Transverse colon (tissue), 4 donors: ENCODE measurements around the gene CCM2. TPM values are rescaled to one million over a fixed set of nuclear protein-coding genes. Genes with fewer than 3 reads are reported as not detected.

ENCODE experiments used
- DNase-seq: peaks from one replicate; pipeline ENCODE4 v3.0.0-alpha.2; 2019
- H3K27ac ChIP-seq, 4 donors: fragments of 200-600 bp; sonication (generic); 2 replicates each; pipeline ENCODE4 v1.5.1; 2016 to 2018; ENCODE audit warnings: inconsistent platforms in 4 of 4
- H3K27me3 ChIP-seq: fragments of 200-600 bp; sonication (generic); 2 replicates; pipeline ENCODE4 v1.5.1; 2017; ENCODE audit warnings: inconsistent platforms
- H3K36me3 ChIP-seq, 4 donors: fragments of 200-600 bp; sonication (generic); 2 replicates each; pipeline ENCODE4 v1.5.1; 2017 to 2019; ENCODE audit warnings: inconsistent platforms in 4 of 4
- H3K4me1 ChIP-seq, 4 donors: fragments of 200-600 bp; sonication (generic); 2 replicates each; pipeline ENCODE4 v1.5.1; 2017 to 2020; ENCODE audit warnings: inconsistent platforms in 4 of 4
- H3K4me3 ChIP-seq, 4 donors: fragments of 200-600 bp; sonication (generic); 1 replicate in 1 of 4; 2 replicates in 3 of 4; pipeline versions ENCODE4 v1.5.1 to v1.6.1; 2017 to 2019; ENCODE audit warnings: inconsistent platforms in 4 of 4
- H3K9me3 ChIP-seq, 2 donors: fragments of 200-600 bp; sonication (generic); 2 replicates each; pipeline ENCODE4 v1.5.1; 2017 to 2019; ENCODE audit warnings: inconsistent platforms in 2 of 2
- EP300 ChIP-seq: sonication (generic); formaldehyde crosslinking; IDR thresholded peaks from one replicate; pipeline ENCODE4 v1.6.1; 2017; ENCODE audit warnings: antibody characterized with exemption, low read depth
- POLR2A ChIP-seq: fragments of 450-650 bp; IDR thresholded peaks from one replicate; pipeline ENCODE4 v1.6.1; 2016; ENCODE audit warnings: antibody characterized with exemption, mild to moderate bottlenecking, moderate library complexity
- POLR2AphosphoS5 ChIP-seq, 3 donors: sonication (generic); formaldehyde crosslinking; IDR thresholded peaks; one replicate each; pipeline ENCODE4 v1.6.1; 2016; ENCODE audit warnings: antibody characterized with exemption in 3 of 3
- WGBS, 2 donors: methylation state at CpG; one replicate each; pipeline ENCODE4 v1.1.5; 2018; ENCODE audit warnings: low coverage in 1 of 2; 5-methylcytosine and 5-hydroxymethylcytosine counted together
- in situ Hi-C, 4 donors: fragments of 200-750 bp; cut with MboI; loops; one replicate each; pipeline versions ENCODE4 v1.15.0 to v1.15.1; 2017; ENCODE audit warnings: low sequenced_read_pairs in 3 of 4, low pct_ligation_motif_present in 1 of 4, low pct_unique_long_range_greater_than_20kb in 1 of 4
- intact Hi-C: fragments of 100-400 bp; cut with DNase I; formaldehyde crosslinking; loops from one replicate; pipeline ENCODE4 v1.15.1; 2023; ENCODE audit warnings: low total_unique reads
- total RNA-seq, 4 donors: library from RNA; depleted of rRNA; stranded (reverse); fragments of >200 nt; gene quantifications; one replicate each; pipeline ENCODE4 v1.1.0, GENCODE V29; 2016
- TF ChIP-seq, protein P1 (sequence below), 5 experiments: fragments of 200-600 bp in 3 of 5; fragments of 450-650 bp in 2 of 5; sonication (generic) in 3 of 5; IDR thresholded peaks; 1 replicate in 2 of 5; 2 replicates in 3 of 5; pipeline ENCODE4 v1.5.1; 2016 to 2017; ENCODE audit warnings: antibody characterized with exemption in 5 of 5, inconsistent platforms in 3 of 5, mild to moderate bottlenecking in 2 of 5, moderate library complexity in 1 of 5

The CCM2 gene
- total RNA-seq, 4 donors from 2014 or later = 40.4 to 76.4 (median 47.8) TPM

DNA sequence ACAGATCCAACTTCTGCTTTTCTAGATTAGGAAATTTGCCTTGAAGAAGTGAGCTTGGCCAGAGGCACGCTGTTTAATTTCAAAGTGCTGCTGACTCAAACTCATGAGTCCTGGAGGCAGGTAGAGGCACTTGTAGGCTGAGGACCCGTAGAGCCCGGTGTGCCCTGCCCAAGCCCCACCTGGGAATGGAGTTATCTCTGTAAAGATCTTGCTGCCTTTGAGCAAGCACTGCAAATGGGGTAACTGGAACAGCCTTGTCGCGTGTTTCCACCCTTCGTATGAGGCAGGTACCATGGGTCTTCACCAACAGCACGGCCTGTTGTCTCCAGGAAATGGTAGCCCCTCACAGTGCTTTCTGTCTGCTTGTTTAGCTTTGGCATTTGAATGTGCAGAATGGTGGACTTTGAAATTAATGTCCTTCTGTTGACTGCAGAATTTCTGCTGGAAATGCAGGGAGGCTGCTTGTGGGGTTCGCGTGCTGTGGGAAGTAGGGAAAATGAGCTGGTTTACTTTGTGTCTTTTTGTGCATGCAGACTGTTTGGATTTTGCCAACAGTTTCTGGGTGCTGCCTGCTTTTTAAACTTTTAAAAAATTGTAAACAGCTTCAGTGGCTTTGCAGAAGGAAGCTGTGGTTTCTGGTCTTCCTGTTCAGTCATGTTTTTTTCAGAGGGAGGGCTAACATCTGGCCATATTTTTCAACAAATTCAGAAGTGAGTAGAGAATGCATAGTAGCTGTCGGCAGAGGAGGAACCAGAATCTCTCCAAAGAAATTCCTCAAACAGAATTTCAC, 27.2 kb downstream of the CCM2 start:
- Histone ChIP-seq H3K4me3 (peak overlapping the region in 2 of 4 donors; percentile 15 to 41), H3K9me3 (no peaks in the 10 kb centered on the region), H3K36me3 (no peaks in the 10 kb centered on the region), H3K27me3 (no peaks in the 10 kb centered on the region), H3K4me1 (peaks cover 0 to 4% (median 0%) of the 10 kb centered on the region in 4 donors), H3K27ac (peak overlapping the region; percentile 54 to 73 (median 70))
- intact Hi-C loops = no loop called here
- in situ Hi-C loops = no loop called here
- TF ChIP-seq, protein P1, sequence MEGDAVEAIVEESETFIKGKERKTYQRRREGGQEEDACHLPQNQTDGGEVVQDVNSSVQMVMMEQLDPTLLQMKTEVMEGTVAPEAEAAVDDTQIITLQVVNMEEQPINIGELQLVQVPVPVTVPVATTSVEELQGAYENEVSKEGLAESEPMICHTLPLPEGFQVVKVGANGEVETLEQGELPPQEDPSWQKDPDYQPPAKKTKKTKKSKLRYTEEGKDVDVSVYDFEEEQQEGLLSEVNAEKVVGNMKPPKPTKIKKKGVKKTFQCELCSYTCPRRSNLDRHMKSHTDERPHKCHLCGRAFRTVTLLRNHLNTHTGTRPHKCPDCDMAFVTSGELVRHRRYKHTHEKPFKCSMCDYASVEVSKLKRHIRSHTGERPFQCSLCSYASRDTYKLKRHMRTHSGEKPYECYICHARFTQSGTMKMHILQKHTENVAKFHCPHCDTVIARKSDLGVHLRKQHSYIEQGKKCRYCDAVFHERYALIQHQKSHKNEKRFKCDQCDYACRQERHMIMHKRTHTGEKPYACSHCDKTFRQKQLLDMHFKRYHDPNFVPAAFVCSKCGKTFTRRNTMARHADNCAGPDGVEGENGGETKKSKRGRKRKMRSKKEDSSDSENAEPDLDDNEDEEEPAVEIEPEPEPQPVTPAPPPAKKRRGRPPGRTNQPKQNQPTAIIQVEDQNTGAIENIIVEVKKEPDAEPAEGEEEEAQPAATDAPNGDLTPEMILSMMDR (IDR thresholded peaks at IDR 0.05) = no peak
- TF ChIP-seq POLR2A (no peak), EP300 (no peak), POLR2AphosphoS5 (IDR thresholded peaks at IDR 0.05) (no peak)
- DNase-seq = no peak
- WGBS, 2 donors = 57 to 63% methylated on average over 5 to 10 of the region's 10 CpGs

DNA sequence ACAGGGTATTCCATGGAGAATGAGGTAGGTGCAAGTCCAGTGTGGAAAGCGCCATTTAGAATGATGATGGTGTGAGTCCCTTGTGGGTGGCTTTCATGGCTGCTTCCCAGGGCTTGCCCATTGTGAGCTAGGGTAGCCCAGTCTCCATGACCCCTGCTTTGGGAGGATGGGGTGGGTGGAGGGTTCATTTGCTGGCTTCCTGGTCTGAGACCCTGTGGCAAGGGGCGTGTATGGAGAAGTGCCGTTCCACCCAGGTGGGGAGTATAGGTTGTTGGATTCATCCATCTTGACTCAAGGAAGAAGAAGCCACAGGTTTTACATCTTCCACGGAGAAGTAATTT, 27.7 kb downstream of the CCM2 start:
- Histone ChIP-seq H3K9me3 (no peaks in the 10 kb centered on the region), H3K27ac (peak overlapping the region; percentile 51 to 73 (median 70)), H3K4me1 (peaks cover 0 to 10% (median 0%) of the 10 kb centered on the region in 4 donors), H3K4me3 (peak overlapping the region in 3 of 4 donors; percentile 9 to 41 (median 15)), H3K36me3 (no peaks in the 10 kb centered on the region), H3K27me3 (no peaks in the 10 kb centered on the region)
- intact Hi-C loops (no loop called here), in situ Hi-C loops (no loop called here)
- TF ChIP-seq, protein P1 (IDR thresholded peaks at IDR 0.05) = no peak
- no peak for TF ChIP-seq POLR2AphosphoS5 (IDR thresholded peaks at IDR 0.05)
- no peak for TF ChIP-seq POLR2A
- no peak for TF ChIP-seq EP300
- DNase-seq = no peak
- WGBS, 2 donors = 64 to 67% methylated on average over 1 to 4 of the region's 4 CpGs

DNA sequence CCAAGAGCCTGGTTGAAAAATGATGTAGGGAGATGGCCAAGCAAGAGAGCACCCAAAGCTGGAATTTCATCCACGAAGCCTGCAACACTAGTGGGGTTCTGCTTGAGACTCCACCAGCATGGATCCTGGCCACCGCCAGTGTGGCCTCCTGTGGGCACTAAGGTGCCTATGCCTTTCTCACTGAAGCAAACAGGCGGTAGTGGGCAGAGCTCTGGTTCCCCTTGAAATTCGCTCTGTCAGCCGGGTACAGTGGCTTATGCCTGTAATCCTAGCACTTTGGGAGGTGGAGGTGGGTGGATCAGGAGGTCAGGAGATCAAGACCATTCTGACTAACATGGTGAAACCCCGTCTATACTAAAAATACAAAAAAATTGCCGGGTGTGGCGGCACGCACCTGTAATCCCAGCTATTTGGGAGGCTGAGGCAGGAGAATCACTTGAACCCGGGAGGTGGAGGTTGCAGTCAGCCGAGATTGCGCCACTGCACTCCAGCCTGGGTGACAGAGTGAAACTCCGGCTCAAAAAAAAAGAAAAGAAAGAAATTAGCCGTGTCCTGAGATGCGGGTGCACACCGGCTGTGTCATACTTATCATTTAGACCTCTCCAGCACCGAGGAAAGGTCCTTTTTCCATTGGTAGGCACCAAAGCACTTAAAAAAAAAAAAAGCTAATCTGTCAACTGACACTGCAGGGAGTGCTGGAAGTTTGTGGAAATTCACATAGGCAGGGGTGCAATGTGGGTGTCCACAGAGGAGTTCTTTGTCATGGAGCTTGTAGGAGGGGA, 28.3 kb downstream of the CCM2 start:
- 75 to 91% methylated on average over 11 to 17 of the region's 17 CpGs for WGBS, 2 donors
- Histone ChIP-seq H3K4me3 (peak overlapping the region in 3 of 4 donors; percentile 9 to 41 (median 15)), H3K36me3 (no peaks in the 10 kb centered on the region), H3K27ac (peak overlapping the region; percentile 51 to 73 (median 70)), H3K4me1 (peaks cover 0 to 10% (median 0%) of the 10 kb centered on the region in 4 donors), H3K27me3 (no peaks in the 10 kb centered on the region), H3K9me3 (no peaks in the 10 kb centered on the region)
- DNase-seq = no peak
- in situ Hi-C loops = no loop called here
- TF ChIP-seq POLR2AphosphoS5 (IDR thresholded peaks at IDR 0.05) = no peak
- TF ChIP-seq POLR2A = no peak
- TF ChIP-seq, protein P1 (IDR thresholded peaks at IDR 0.05) = no peak
- no peak for TF ChIP-seq EP300
- intact Hi-C loops = no loop called here

DNA sequence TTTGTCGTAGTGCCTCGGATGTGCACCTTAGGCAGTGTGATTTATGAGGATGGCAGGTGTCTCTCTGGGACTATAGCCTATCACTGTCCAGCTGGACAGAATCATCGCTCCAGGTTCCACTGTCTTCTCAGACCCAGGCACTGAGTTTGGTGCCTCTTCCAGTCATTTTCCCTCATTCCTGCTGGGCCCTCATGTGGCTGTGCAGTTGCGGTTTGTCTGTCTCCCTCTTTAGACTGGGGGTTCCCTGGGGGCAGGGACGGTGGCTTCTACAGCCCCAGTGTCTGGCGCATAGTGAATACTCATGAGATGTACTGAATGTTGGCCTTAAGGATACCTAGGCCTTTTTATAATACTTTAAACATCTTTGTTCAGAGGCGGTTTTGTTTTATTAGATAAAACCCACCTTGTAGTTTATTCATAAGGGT, 28.9 kb downstream of the CCM2 start:
- Histone ChIP-seq H3K9me3 (no peaks in the 10 kb centered on the region), H3K36me3 (no peaks in the 10 kb centered on the region), H3K4me3 (peak overlapping the region in 1 of 4 donors; percentile 41), H3K27me3 (no peaks in the 10 kb centered on the region), H3K4me1 (peaks cover 0 to 10% (median 0%) of the 10 kb centered on the region in 4 donors), H3K27ac (peak overlapping the region in 1 of 4 donors; percentile 72)
- in situ Hi-C loops = no loop called here
- DNase-seq = no peak
- intact Hi-C loops = no loop called here
- TF ChIP-seq, protein P1 (IDR thresholded peaks at IDR 0.05) = no peak
- TF ChIP-seq POLR2AphosphoS5 (IDR thresholded peaks at IDR 0.05) (no peak), POLR2A (no peak), EP300 (no peak)
- 85% methylated on average over 7 of the region's 7 CpGs; no CpG with 5 or more reads in 1 of the 2 donors for WGBS, 2 donors
